Measurements from ENCODE around the gene WDR18.

The WDR18 gene

DNA sequence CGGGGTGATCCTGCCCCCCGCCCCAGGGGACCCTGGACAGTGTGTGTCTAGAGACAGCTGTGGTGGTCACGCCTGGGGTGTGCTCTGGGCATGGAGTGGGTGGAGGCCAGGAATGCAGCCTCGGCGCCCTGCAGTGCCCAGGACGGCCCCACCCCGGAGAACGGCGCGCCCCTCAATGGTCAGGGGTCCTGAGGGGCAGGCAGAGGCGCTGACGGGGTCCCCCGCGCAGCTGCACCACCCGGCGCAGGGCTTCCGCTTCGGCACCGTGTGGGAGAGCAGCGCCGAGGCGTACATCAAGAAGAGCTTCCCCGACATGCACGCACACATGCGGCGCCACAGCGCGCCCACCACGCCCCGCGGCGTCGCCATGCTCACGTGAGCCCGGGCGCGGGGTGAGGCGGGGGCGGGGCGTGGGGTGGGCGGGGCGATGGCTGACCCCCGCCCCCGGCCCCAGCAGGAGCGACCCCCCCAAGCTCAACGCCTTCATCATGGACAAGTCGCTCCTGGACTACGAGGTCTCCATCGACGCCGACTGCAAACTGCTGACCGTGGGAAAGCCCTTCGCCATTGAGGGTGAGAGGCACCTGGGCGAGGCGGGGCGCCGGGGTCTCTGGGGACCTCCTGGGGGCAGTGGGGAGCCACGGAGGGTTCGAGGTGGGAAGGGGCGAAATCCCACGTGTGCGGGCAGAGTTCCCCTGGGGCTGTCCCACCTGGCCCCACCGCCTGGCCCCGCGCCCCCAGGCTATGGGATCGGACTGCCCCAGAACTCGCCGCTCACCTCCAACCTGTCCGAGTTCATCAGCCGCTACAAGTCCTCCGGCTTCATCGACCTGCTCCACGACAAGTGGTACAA, 23.5 kb downstream of the WDR18 start:
- DNase-seq (ENCODE audit: low read depth in 2 of 2) = no peak

DNA sequence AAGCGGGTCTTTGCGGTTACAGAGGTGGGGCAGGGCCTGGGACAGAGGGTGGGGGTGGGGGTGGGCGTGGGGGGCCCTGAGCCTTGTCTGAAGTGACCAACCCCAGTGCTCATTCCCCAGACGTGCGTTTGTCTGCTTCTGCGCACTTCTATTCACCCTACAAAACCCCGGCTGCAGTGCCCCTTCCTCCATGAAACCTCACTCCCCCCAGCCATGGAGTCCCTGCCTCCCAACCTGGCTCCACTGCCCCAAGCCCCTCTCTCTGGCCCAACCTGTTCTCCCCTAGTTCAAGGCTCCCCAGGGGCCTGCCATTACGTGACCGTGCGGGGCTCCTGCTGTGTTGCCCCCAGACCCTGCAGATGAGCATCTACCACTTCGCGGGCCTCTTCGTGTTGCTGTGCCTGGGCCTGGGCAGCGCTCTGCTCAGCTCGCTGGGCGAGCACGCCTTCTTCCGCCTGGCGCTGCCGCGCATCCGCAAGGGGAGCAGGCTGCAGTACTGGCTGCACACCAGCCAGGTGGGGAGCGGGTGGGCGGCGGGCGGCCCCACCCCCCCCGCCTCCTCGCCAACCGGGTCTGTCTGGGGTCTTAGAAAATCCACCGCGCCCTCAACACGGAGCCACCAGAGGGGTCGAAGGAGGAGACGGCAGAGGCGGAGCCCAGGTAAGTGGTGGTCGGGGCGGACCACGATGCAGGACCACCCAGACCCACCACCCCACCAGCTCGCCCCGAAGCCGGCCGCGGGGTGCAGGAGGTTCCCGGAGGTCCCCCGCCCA, 24.3 kb downstream of the WDR18 start:
- no peak for DNase-seq (ENCODE audit: low read depth in 2 of 2)

DNA sequence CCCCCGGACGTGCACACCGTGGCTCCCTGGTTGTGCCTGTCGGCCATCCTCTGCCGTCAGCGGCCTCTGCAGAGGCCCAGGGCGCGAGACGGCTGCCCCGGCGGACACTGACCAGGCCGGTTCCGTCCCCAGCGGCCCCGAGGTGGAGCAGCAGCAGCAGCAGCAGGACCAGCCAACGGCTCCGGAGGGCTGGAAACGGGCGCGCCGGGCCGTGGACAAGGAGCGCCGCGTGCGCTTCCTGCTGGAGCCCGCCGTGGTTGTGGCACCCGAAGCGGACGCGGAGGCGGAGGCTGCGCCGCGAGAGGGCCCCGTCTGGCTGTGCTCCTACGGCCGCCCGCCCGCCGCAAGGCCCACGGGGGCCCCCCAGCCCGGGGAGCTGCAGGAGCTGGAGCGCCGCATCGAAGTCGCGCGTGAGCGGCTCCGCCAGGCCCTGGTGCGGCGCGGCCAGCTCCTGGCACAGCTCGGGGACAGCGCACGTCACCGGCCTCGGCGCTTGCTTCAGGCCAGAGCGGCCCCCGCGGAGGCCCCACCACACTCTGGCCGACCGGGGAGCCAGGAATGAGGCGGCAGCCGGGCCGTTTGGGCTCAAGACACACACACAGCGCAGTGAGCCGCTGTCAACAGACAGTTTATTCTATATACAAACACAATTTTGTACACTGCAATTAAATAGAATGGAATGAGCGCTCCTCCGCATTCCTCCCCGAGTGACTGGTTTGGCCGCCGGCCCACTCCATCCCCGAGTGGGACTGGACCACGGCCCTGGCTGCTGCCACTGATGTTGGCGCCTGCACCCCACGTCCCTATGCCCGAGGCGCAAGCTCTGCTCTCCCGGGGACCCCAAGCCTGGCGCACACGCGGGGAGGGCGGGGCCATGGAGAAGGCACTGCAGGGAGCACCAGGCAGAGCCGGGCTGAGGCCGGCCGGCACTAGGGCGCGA, 25.2 kb downstream of the WDR18 start:
- DNase-seq (ENCODE audit: low read depth in 2 of 2) = no peak

DNA sequence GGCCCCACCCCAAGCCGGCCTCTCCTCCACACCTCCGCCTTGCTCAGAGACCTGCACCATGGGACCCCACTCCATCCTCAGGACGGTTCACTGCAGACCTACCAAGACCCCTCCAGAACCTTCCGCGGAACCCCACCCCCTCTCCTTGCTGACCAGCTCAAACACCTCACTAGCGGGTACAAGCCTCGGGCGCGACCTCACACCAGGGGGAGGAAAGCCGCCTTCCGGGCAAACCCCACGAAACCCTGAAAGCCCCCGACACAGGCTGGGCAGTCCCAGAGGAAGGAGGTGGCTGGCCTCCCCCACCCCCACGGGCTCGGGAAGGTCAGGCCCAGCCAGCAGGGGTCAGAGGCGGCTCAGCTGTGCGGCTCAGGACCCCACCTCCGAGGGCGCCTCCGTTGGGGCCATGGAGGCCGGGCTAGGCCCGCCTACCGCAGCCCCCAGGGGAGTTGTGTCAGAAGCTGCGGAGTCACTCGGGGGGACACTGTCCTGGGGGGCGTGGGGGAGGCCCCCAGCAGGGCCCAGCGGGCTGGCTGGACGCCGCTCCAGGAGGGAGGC, 25.9 kb downstream of the WDR18 start:
- no peak for DNase-seq (ENCODE audit: low read depth in 2 of 2)

DNA sequence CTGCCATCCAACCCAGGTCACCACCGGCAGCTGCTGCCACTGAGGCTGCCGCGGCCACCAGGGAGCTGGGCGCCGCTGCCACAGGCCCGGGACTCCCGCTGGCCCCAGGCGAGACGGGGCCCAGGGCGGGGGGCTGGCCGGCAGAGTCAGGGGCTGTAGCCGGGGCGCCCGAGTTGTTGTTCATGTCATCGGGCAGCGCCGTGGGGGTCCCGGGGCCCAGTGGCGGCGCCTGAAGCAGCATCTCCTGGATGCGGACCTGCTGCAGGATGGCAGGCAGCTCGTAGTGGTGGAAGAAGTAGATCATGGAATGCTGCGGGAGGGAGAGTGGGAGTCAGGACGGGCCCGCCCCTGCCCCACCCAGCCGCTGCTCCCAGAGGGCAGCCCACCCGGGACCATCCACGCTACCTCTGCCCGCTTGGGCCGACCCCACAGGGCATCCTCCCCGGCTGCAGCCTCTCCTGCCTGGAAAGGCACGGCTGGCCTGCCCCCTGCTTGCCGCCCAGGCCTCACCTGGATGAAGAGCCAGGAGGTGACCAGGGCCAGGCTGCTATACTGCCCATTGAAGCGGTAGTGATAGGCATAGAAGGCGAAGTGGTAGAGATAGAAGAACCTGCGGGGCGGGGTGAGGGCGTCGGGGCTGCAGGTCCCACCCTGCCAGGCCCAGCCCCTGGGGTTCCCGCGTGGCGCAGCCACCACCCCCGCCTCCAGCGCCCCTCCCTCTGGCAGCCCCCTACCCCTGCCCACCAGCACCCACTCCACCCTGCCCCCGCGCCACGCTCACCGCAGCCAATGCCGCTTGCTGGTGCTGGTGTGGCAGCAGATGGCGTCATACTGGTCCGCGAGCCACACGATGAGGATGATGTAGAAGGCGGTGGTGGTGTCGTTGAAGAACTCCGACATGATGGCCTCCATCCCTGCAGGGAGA, 26.7 kb downstream of the WDR18 start:
- DNase-seq (ENCODE audit: low read depth in 2 of 2) = no peak

DNA sequence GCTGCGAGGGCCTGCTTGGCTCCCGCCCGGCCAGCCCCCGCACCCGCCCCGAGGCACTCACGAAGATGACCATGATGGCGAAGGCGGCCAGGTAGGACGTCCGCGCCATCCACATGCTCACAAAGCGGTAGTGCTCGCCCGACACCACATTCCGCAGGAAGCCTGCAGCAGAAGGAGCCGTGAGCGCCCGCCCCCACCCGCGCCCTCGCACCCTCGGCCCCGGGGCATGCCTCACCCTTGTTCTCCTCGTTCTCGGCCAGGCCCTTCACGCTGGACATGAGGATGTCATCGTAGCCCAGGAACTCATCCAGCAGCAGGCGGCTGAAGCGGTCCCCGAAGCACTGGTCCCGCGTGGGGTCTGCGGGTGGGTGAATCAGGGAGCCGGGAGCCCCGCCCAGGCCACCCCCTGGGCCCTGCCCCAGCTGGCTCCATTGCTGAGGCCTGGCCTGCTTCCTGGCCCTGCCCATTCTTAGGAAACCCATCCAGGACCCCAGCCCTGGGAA, 27.7 kb downstream of the WDR18 start:
- no peak for DNase-seq (ENCODE audit: low read depth in 2 of 2)

DNA sequence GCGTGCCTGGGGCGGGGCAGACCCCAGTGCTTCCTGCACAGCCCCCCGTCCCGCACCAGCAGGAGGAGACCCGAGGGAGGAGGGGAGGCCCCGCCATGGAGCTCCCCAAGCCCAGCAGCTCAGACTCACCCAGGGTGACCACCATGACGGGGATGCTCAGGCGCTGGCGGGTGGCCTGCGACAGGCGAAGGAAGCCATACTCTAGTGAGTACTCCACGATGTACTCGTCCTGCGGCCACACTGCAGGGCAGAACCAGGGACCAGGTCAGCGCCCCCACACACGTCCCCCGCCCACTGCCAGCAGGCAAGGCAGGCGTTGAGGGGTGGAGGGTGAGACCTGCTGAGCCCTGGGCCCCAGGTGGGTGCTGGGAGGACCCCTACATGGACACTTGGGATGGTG, 28.2 kb downstream of the WDR18 start:
- no peak for DNase-seq (ENCODE audit: low read depth in 2 of 2)

DNA sequence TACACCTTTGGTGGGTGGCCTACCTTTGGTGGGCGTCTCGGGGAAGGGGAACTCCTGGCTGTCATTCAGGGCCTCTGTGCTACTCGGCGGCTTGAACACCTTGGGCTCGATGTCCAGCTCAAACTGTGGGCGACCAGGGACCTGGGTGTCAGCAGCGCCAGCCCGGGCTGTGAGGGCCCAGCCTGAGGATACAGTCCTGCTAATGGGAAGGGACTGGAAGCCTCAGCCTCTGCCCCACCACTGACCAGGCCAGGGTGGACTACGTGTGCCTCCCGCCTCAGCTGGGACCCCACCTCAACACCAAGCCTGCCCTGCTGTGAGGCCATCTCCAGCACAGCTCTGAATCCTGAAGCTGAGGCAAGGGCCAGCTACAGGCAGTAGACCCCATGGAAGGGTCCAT, 29.1 kb downstream of the WDR18 start:
- DNase-seq (ENCODE audit: low read depth in 2 of 2) = no peak

DNA sequence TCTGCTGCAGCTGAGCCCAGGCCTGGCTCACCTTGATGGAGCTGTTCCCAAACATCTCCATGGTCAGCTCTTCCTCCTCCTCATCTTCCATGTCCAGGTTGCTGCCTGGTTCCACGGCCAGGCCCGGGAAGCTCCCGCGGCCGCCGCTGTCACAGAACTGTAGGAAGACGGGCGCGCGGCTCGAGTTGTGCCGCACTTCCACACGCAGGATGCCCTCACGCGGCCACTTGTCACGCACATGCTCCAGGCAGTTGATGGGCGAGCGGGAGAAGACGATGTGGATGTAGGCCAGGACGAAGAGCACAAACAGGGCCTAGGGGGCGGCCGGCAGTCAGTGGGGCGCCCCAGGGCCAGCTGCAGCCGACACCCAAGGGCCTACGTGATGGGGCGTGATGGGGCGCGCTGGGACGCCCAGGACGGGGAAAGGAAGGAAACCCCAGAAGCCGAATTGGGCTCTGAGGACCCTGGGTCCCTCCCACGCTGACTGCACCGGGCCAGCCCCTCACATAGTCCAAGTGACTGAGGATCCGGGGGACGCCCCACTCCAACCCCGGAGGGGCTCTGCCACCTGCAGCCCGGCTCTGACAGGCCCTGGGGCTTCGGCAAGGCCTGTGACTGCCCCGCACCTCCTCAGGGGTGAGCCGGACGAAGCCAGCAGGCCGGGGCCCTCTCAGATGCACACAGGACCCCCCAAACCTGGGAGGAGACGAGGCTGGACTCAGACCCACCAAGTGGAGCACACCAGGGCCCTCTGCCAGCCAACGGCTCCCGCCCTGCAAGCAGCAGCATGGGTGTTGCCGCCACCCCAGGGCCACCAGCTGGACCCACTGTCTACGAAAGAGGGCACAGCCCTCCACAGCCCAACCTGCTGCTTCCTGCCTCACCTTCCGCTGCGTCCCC, 30.3 kb downstream of the WDR18 start:
- DNase-seq (ENCODE audit: low read depth in 2 of 2) = no peak

DNA sequence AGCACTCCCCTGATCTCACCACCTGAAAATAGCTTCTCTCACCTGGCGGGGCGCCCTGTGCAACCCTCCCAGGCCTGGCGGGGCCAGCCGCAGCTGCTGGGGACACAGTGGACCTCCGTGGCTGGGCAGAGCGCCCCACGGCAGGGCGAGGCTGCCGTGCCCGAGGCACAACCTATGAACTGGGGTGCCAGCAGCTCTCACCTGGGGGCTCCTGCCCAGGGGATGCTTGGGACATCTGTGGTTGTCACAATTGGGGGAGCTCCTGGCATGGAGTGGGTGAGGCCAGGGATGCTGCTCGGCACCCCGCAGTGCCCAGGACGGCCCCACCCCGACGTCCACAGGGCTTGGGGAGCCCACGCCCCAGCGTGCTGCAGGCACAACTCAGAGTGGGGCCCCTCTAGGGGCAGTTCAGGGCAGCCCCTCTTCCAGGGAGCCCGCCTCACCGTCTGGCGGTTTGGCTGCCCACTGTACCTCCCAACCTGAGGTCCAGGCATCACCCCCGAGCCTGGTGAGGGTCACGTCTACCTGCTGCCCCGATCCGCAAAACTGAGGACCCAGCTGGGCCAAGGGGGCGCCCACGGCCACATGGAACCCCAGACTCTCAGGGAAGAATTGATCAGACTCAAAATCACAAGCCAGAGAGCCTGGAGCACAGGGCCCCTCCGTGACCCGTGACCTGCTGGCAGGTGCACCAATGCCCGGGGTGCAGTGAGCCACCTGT, 31.1 kb downstream of the WDR18 start:
- DNase-seq (ENCODE audit: low read depth in 2 of 2) = no peak

DNA sequence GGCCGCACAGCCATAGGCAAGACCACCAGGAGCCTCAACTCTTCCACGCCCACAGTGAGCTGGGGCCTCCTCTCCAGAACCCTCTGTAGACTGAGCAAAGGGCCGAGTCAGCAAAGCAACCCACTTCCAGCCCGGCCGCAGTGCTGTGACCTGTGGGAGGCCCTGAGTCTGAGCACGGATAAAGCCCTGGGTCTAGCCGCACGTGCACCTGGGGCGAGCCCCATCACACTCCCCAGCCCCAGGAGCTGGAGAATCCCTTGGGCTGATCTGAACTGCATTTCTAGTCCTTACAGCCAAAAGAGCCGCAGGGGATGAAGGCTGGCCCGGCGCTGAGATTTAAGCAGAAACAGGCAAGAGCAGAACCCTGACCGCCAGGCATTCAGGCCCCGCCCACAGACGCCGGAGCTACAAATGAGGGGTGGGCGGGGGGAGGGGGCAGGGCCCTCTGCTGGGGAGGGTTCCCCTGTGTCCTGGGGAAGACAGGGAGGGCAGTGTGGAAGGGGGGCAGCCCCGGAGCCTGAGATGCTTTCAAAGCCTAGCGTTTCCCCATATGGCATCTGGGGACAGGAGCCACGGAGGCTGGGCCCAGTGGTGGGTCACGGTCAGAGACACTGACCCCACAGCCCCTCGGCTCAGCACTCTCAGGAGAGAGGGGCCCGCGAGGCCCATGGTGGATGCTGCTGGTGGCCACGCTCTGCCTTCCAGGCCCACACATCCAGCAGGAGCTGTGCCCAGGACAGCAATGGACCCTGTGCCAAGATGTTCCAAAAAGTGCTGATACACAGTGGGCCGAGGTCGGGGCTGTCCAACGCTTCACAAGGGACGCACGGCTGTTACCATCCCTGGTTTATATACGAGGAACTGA, 31.9 kb downstream of the WDR18 start:
- DNase-seq (ENCODE audit: low read depth in 2 of 2) = no peak

DNA sequence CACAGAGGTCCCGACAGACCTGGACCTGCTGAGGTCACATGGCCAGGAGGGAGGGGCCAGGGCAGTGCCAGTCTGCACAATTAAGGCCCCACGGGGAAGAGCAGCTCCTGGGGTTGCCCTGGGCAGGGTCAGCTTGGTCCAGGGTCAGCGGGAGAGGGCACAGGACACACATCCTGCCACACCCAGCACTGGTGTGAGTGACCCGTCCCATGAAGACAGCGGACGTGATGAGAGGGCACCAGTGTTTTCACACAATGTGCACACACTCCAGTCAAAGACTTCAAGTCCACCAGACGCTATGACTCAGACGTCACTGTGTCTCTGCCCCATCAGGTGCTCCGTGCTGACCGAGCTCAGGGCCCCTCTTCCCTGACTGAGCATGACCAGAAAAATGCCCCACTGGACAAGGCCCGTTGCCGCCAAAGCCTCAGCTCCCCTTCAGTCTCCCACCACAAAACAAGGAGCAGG, 32.5 kb downstream of the WDR18 start:
- DNase-seq (ENCODE audit: low read depth in 2 of 2) = no peak

DNA sequence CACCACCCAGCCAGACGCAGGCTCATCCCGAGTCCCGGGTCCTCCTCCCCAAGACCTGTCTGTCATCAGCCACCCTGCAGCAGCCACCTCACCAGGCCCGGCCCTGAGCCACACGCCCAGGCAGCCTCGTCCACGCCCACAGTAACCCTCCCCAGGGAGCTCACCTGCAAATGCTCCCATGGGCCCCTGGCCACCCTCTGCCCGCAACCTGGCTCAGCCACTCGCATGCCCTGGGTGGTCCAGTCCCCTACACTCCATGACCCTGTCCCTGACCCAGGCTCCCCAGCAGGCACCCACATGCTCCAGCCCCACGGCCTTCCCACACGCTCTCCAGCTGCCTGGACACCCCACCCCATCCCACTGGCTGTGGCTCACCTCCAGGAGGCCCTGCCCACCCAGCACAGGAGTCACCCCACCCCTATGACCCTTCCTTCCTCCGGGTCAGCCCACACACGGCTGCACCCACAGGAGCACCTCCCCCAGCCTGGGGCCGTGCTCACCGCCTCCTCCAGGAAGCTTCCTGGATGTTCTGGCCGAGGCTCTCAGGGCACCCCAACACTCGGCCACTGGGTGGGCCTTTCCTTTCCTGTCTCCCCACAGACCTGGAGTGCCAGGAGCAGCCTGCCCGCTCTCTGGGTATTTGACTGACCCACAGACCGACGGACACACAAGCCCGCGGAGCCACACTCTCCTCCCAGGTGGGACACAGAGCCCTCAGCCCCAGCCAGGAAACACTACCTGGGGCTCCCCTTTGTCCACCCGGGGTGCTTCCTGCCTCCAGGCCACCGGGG, 33.2 kb downstream of the WDR18 start:
- no peak for DNase-seq (ENCODE audit: low read depth in 2 of 2)

DNA sequence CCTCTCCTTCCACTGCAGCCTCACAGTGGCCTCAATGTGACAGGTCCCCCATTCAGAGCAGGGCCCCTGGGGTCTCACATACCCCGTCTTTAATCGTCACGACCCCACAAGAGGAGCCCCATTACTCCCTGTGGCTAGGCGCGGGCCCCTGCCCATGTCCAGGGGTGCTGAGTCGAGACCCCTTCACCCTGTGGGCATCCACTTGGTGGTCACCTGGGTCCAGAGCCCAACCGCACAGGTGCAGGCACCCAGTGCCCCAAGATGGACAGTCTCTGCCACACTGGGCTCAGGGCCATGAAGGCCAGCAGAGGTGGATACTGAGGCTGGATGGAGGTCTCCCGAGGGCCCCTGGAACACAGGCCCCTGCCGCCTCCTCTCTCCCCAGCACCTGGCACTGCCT, 33.8 kb downstream of the WDR18 start:
- no peak for DNase-seq (ENCODE audit: low read depth in 2 of 2)

DNA sequence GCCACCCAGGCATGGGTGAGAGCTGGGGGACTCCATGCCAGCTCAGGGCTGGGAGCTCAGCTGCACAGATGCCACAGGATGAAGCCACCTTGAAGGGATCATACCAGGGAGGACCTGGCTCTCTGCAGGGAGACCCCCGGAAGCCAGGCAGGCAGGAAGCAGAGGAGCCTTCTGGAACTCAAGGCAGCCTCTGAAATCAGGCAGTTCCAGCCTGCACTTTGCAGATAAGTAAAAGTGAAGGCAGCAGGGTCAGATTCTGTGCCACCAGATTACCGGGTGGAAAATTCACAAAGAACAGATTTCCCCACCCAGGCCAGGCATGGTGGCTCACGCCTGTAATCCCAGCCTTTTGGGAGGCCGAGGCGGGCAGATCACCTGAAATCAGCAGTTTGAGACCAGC, 34.2 kb downstream of the WDR18 start:
- DNase-seq (ENCODE audit: low read depth in 2 of 2) = no peak

DNA sequence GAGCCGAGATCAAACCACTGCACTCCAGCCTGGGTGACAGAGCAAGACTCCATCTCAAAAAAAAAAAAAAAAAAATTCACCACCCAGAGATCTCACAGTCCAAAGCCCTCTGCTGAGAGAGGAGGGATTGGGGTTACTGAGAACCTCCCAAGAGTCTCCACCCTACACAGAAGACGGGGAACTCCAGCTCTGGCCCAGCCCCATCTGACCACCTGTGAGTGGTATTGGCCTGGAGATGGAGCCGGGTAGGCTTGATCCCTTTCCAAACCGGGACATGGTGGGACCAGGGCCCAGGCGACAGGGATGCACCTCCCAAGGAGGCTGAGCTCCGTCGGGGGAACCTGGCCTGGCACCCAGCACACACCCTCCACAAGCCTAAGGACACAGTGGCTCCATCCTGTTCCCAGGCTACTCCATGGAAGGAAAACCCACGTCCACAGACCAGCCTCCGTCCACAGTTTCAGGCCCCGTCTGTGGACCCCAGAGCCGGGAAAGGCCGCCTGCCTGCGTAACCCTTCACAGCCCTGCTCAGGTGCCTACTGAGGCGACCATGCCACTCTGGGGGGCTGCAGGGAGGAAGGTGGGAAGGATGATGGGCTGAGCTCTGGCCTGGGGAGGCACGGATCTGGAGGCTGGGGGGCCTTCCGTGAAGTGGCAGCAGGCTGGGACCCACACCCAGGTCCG, 34.9 kb downstream of the WDR18 start:
- no peak for DNase-seq (ENCODE audit: low read depth in 2 of 2)
